GM23248 (cell line): ENCODE results near the gene HDAC7. TPM values are rescaled to one million over a fixed set of nuclear protein-coding genes. Genes with fewer than 3 reads are reported as not detected.

ENCODE experiments used
- DNase-seq: peaks from one replicate; pipeline ENCODE4 v3.0.0-alpha.2; 2015
- H2AFZ ChIP-seq: fragments of 200-600 bp; sonication (generic); 2 replicates; pipeline ENCODE4 v1.6.1; 2016; ENCODE audit warnings: antibody characterized with exemption
- H3F3A ChIP-seq: fragments of 200-600 bp; sonication (generic); 2 replicates; pipeline ENCODE4 v1.6.1; 2016; ENCODE audit warnings: mild to moderate bottlenecking, antibody characterized with exemption, mixed run types; ENCODE audit not compliant: insufficient read depth
- H3K27ac ChIP-seq: fragments of 200-600 bp; sonication (generic); 2 replicates; pipeline ENCODE4 v1.5.1; 2016; ENCODE audit warnings: mild to moderate bottlenecking
- H3K27me3 ChIP-seq: fragments of 200-600 bp; sonication (generic); replicated peaks from 2 replicates; pipeline ENCODE4 v1.6.1; 2016; ENCODE audit warnings: mild to moderate bottlenecking; ENCODE audit not compliant: insufficient read depth
- H3K36me3 ChIP-seq: fragments of 200-600 bp; sonication (generic); 2 replicates; pipeline ENCODE4 v1.6.1; 2016; ENCODE audit warnings: low read depth, mild to moderate bottlenecking
- H3K4me1 ChIP-seq: fragments of 200-600 bp; sonication (generic); 2 replicates; pipeline ENCODE4 v1.6.1; 2016; ENCODE audit warnings: mild to moderate bottlenecking; ENCODE audit not compliant: insufficient read depth
- H3K4me2 ChIP-seq: fragments of 200-600 bp; sonication (generic); one replicate; pipeline ENCODE4 v1.6.1; 2016; ENCODE audit warnings: mild to moderate bottlenecking; ENCODE audit not compliant: unreplicated experiment
- H3K4me3 ChIP-seq: fragments of 200-600 bp; sonication (generic); 2 replicates; pipeline ENCODE4 v1.5.1; 2016; ENCODE audit warnings: mild to moderate bottlenecking
- H3K79me2 ChIP-seq: fragments of 200-600 bp; sonication (generic); 2 replicates; pipeline ENCODE4 v1.6.1; 2016; ENCODE audit warnings: mild to moderate bottlenecking; ENCODE audit not compliant: insufficient read depth
- H3K9ac ChIP-seq: fragments of 200-600 bp; sonication (generic); 2 replicates; pipeline ENCODE4 v1.6.1; 2016; ENCODE audit warnings: mild to moderate bottlenecking
- H3K9me2 ChIP-seq: fragments of 200-600 bp; sonication (generic); 2 replicates; pipeline ENCODE4 v1.6.1; 2016; ENCODE audit warnings: mixed run types, mild to moderate bottlenecking, moderate library complexity; ENCODE audit not compliant: insufficient read depth
- H3K9me3 ChIP-seq: fragments of 200-600 bp; sonication (generic); one replicate; pipeline ENCODE4 v1.6.1; 2017; ENCODE audit warnings: low read depth
- H4K20me1 ChIP-seq: fragments of 200-600 bp; sonication (generic); 2 replicates; pipeline ENCODE4 v1.6.0; 2016; ENCODE audit not compliant: insufficient read depth
- EZH2 ChIP-seq: fragments of 200-600 bp; sonication (generic); IDR thresholded peaks from 2 replicates; pipeline ENCODE4 v1.6.1; 2018; ENCODE audit warnings: antibody characterized with exemption, mild to moderate bottlenecking; ENCODE audit not compliant: insufficient read depth, poor library complexity, severe bottlenecking
- EZH2phosphoT487 ChIP-seq: fragments of 200-600 bp; sonication (generic); IDR thresholded peaks from 2 replicates; pipeline ENCODE4 v1.6.1; 2018; ENCODE audit warnings: antibody characterized with exemption, moderate library complexity, mild to moderate bottlenecking, low read depth; ENCODE audit not compliant: insufficient read depth
- WGBS, 2 experiments: methylation state at CpG; one replicate each; pipeline ENCODE4 v1.1.6; 2015 to 2017; ENCODE audit warnings: low lambda C conversion rate in 2 of 2, low coverage in 1 of 2; ENCODE audit errors: missing lambda C conversion rate in 2 of 2; 5-methylcytosine and 5-hydroxymethylcytosine counted together
- in situ Hi-C: fragments of 300-500 bp; cut with MboI; formaldehyde crosslinking; loops from 2 replicates; pipeline ENCODE4 v1.15.0; 2020
- polyA plus RNA-seq: library from polyadenylated mRNA; unstranded; fragments of >200 nt; fragmentation: Nextera tagmentation; extraction: Ambion mirVana; gene quantifications from 2 replicates; pipeline ENCODE4 v1.2.1, GENCODE V29; 2016
- total RNA-seq: library from RNA; depleted of rRNA; stranded (reverse); fragments of >200 nt; shearing (Covaris generic); gene quantifications from 2 replicates; pipeline ENCODE4 v1.2.3, GENCODE V29; 2014

Gene HDAC7
- total and polyA plus RNA-seq, 2 experiments from 2014 or later: 46.2 to 62.9 TPM

- peak; percentile 97 for DNase-seq
- 6 to 10% methylated on average over 7 of the region's 7 CpGs for WGBS, 2 experiments
- TF ChIP-seq EZH2: no peak
- no peak for TF ChIP-seq EZH2phosphoT487
- Histone ChIP-seq H3K4me3 (no peak overlapping the region), H3K27me3 (no peaks in the 10 kb centered on the region), H3K27ac (peak overlapping the region; percentile 83), H2AFZ (peak overlapping the region; percentile 58; the same call in 1 of the 2 replicates), H3K79me2 (no peaks in the 10 kb centered on the region), H3K4me1 (peaks cover 27% of the 10 kb centered on the region), H3K36me3 (no peaks in the 10 kb centered on the region), H3K9me3 (no peaks in the 10 kb centered on the region), H4K20me1 (no peaks in the 10 kb centered on the region), H3K4me2 (peak overlapping the region; percentile 52), H3K9me2 (no peaks in the 10 kb centered on the region), H3F3A (peaks cover 23% of the 10 kb centered on the region), H3K9ac (peak overlapping the region; percentile 59)
- in situ Hi-C loops: no loop called here
These were observed 67.2 kb downstream of the HDAC7 start for GRCh38 chr12:47752552-47752951.

DNA sequence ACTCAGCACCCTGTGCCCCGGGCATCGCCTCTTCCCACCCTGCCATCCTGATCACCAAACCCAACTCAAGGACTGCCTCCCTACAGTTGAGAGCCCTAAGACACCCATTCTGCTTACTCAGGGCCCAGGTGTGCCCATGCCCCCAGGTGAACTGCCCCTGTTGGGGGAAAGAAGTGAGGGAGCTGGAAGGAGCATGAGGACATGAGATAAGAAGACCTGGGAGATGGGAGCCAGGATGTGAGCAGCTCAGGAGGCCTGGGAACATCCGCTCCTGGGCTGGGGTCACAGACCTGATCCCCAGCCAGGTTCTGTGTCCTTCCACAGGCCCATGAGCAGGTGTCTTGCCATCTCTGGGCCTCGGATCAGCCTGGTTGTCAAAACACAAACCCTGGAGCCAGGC, 67.6 kb downstream of the HDAC7 start:
- Histone ChIP-seq H3K9me3 (no peaks in the 10 kb centered on the region), H3K9me2 (no peaks in the 10 kb centered on the region), H3K4me1 (peaks cover 27% of the 10 kb centered on the region), H3F3A (peaks cover 23% of the 10 kb centered on the region), H3K36me3 (no peaks in the 10 kb centered on the region), H3K27me3 (no peaks in the 10 kb centered on the region), H3K4me3 (no peak overlapping the region), H2AFZ (no peak overlapping the region), H3K27ac (peak overlapping the region; percentile 83), H4K20me1 (no peaks in the 10 kb centered on the region), H3K4me2 (peak overlapping the region; percentile 13), H3K79me2 (no peaks in the 10 kb centered on the region), H3K9ac (peak overlapping the region; percentile 10; the same call in 1 of the 2 replicates)
- in situ Hi-C loops: no loop called here
- DNase-seq: no peak
- 62 to 64% methylated on average over 4 of the region's 4 CpGs for WGBS, 2 experiments
- no peak for TF ChIP-seq EZH2phosphoT487
- no peak for TF ChIP-seq EZH2

- H3K9me3 ChIP-seq: no peaks in the 10 kb centered on the region
- in situ Hi-C loops: no loop called here
- H2AFZ ChIP-seq: no peak overlapping the region
- H3K4me1 ChIP-seq: peaks cover 27% of the 10 kb centered on the region
- WGBS, 2 experiments: 88 to 89% methylated on average over 9 of the region's 9 CpGs
- no peaks in the 10 kb centered on the region for H3K79me2 ChIP-seq
- no peaks in the 10 kb centered on the region for H3K36me3 ChIP-seq
- H3K9ac ChIP-seq: no peak overlapping the region
- no peaks in the 10 kb centered on the region for H4K20me1 ChIP-seq
- no peak overlapping the region for H3K4me3 ChIP-seq
- no peaks in the 10 kb centered on the region for H3K27me3 ChIP-seq
- peaks cover 23% of the 10 kb centered on the region for H3F3A ChIP-seq
- no peak overlapping the region for H3K4me2 ChIP-seq
- no peak for DNase-seq
- H3K9me2 ChIP-seq: no peaks in the 10 kb centered on the region
- H3K27ac ChIP-seq: no peak overlapping the region
- TF ChIP-seq EZH2phosphoT487 (no peak), EZH2 (no peak)
These were observed 68.1 kb downstream of the HDAC7 start for GRCh38 chr12:47751561-47751960.

- H3K4me3 ChIP-seq: no peak overlapping the region
- no peak overlapping the region for H3K4me2 ChIP-seq
- no peaks in the 10 kb centered on the region for H3K79me2 ChIP-seq
- H3F3A ChIP-seq: peaks cover 23% of the 10 kb centered on the region
- H2AFZ ChIP-seq: no peak overlapping the region
- H3K9ac ChIP-seq: no peak overlapping the region
- TF ChIP-seq EZH2phosphoT487: no peak
- TF ChIP-seq EZH2: no peak
- H3K36me3 ChIP-seq: no peaks in the 10 kb centered on the region
- H3K27me3 ChIP-seq: no peaks in the 10 kb centered on the region
- no peak overlapping the region for H3K27ac ChIP-seq
- in situ Hi-C loops: no loop called here
- 92 to 93% methylated on average over 18 to 19 of the region's 19 CpGs for WGBS, 2 experiments
- H3K4me1 ChIP-seq: peaks cover 27% of the 10 kb centered on the region
- H3K9me2 ChIP-seq: no peaks in the 10 kb centered on the region
- no peaks in the 10 kb centered on the region for H3K9me3 ChIP-seq
- no peaks in the 10 kb centered on the region for H4K20me1 ChIP-seq
- DNase-seq: no peak
These were observed 68.7 kb downstream of the HDAC7 start for GRCh38 chr12:47750916-47751470.
